Measurements from ENCODE around the gene SLC11A2. TPM values are rescaled to one million over a fixed set of nuclear protein-coding genes. Genes with fewer than 3 reads are reported as not detected.
A peak's percentile ranks its signal among the peaks of the same experiment; 100 is the strongest.

The SLC11A2 gene
- total and polyA plus RNA-seq, 2 of the 13 experiments (the other 11 are each of a cell fraction or from before 2014, with no cell fraction given), result 71.7 to 77.0 TPM

DNA sequence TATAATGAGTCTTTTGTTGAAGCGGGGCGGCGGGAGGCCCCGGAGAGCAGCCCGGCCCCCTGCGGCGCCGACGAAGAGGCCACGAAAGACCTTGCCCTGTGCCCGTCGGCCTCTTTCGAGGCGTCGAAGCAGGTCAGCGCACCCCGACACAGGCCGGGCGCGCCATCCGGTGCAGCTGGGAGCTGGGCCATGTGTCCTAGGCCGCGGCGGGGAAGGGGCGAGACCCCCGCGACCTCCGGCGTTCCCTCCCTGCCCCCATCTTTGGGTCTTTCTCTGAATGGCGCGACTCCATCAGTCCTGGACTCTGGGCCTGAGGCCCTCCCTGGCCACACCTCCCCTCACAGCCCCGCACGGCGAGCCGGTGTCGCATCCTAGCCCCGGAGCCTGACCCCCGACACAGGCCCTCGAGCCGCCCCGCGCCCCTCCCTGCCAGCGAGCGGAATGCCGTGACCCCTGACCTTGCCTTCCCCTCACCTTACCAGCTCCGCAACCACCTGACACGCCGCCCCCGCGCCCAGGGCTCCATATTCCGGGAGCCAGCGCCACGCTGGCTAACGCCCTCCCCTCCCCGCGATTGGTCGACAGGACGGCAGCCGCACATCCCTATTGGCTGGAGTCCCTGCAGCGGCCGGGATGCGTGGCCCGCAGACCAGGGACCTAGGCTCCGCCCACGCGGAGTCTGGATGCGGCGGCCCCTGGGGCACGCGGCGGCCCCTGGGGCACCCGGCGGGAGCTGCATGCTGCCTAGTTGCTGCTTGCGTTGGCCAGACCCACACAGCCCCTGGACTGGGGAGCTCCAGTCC is at the start of gene SLC11A2 (continued):
- TF ChIP-seq, protein P1, sequence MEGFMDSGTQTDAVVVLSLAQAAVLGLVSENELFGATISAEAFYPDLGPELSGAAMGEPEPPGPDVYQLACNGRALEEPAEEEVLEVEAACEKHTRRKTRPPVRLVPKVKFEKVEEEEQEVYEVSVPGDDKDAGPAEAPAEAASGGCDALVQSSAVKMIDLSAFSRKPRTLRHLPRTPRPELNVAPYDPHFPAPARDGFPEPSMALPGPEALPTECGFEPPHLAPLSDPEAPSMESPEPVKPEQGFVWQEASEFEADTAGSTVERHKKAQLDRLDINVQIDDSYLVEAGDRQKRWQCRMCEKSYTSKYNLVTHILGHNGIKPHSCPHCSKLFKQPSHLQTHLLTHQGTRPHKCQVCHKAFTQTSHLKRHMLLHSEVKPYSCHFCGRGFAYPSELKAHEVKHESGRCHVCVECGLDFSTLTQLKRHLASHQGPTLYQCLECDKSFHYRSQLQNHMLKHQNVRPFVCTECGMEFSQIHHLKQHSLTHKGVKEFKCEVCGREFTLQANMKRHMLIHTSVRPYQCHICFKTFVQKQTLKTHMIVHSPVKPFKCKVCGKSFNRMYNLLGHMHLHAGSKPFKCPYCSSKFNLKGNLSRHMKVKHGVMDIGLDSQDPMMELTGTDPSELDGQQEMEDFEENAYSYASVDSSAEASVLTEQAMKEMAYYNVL (CRISPR knock-in tag; IDR thresholded peaks at IDR 0.05; ENCODE audit: borderline replicate concordance), result peak; percentile 78; the same call in 1 of the 2 replicates
- TF ChIP-seq HNF1B (CRISPR knock-in tag; IDR thresholded peaks at IDR 0.05) (peak; percentile 92), ZNF17 (CRISPR knock-in tag; IDR thresholded peaks at IDR 0.05) (no peak), CBX5 (CRISPR knock-in tag; IDR thresholded peaks at IDR 0.05; ENCODE audit: borderline replicate concordance) (peak; percentile 75), ZSCAN22 (CRISPR knock-in tag; IDR thresholded peaks at IDR 0.05) (no peak), ATF5 (CRISPR knock-in tag; IDR thresholded peaks at IDR 0.05; ENCODE audit: low read depth) (no peak), SAP130 (CRISPR knock-in tag; IDR thresholded peaks at IDR 0.05; ENCODE audit: low read depth) (peak; percentile 77), GABPA (IDR thresholded peaks at IDR 0.05; ENCODE audit: low read depth, low read length) (no peak), GABPA (CRISPR knock-in tag; IDR thresholded peaks at IDR 0.05; ENCODE audit: low read depth) (no peak), ZNF337 (CRISPR knock-in tag; IDR thresholded peaks at IDR 0.05; ENCODE audit: borderline replicate concordance, low read depth) (peak; percentile 62; the same call in 1 of the 2 replicates), ZNF672 (CRISPR knock-in tag; IDR thresholded peaks at IDR 0.05) (no peak), ATF7 (IDR thresholded peaks at IDR 0.05) (no peak), ATF7 (CRISPR knock-in tag; IDR thresholded peaks at IDR 0.05) (no peak), TFAP4 (IDR thresholded peaks at IDR 0.05; ENCODE audit: borderline replicate concordance, low read depth) (peak; percentile 65; the same call in 1 of the 2 replicates), ZNF660 (CRISPR knock-in tag; IDR thresholded peaks at IDR 0.05; ENCODE audit: borderline replicate concordance, low read depth) (peak; percentile 24; the same call in 1 of the 2 replicates), ZNF83 (CRISPR knock-in tag; IDR thresholded peaks at IDR 0.05; ENCODE audit: borderline replicate concordance) (peak; percentile 8; the same call in 1 of the 2 replicates), ZC3H13 (CRISPR knock-in tag; IDR thresholded peaks at IDR 0.05) (peak; percentile 85), EEA1 (CRISPR knock-in tag; IDR thresholded peaks at IDR 0.05; ENCODE audit: borderline replicate concordance) (peak; percentile 32; the same call in 1 of the 2 replicates), REPIN1 (CRISPR knock-in tag; IDR thresholded peaks at IDR 0.05; ENCODE audit: borderline replicate concordance, low read depth) (peak; percentile 92), RFX1 (IDR thresholded peaks at IDR 0.05) (no peak), ZNF747 (CRISPR knock-in tag; IDR thresholded peaks at IDR 0.05; ENCODE audit: borderline replicate concordance) (peak; percentile 77; the same call in 1 of the 2 replicates), ZNF7 (CRISPR knock-in tag; IDR thresholded peaks at IDR 0.05) (no peak), CREB1 (IDR thresholded peaks at IDR 0.05) (peak; percentile 67; the same call in 1 of the 2 replicates), CREB1 (CRISPR knock-in tag; IDR thresholded peaks at IDR 0.05) (no peak; the same call in 1 of the 2 replicates), NR2F6 (IDR thresholded peaks at IDR 0.05) (peak; percentile 82), NR2F6 (CRISPR knock-in tag; IDR thresholded peaks at IDR 0.05) (peak; percentile 97)

Measured in HepG2 (cell line).